ENCODE data around the gene SKIC8.

SKIC8 gene

GRCh38 chr15:78321786-78322185 is 22.4 kb upstream of the SKIC8 start:
- DNase-seq: no peak

DNA sequence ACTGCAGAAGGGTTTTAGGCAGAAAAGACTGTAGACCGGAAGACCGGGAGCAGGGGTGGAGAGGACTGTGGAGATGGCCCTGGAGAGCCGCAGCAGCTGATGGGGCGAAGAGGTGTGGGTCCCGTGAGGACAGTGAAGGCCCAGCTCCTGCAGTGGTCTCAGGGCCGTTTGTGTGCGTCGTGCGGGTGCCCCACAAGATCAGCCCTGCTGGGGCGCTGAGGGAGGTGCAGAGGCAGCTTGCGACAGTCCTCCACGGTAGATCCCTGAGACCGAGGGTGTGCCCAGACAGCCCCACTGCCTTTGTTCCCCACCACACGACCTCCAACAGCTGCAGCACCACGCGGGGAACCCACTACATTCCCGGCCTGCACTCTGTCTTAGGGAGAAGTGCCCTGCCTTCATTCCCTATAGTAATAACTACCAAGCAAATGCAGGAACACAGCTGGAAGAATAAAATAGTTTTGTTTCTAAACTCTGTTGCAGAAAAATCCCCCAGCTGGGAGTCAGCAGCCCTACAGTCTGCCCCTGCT is 21.7 kb upstream of the SKIC8 start:
- DNase-seq: no peak

DNA sequence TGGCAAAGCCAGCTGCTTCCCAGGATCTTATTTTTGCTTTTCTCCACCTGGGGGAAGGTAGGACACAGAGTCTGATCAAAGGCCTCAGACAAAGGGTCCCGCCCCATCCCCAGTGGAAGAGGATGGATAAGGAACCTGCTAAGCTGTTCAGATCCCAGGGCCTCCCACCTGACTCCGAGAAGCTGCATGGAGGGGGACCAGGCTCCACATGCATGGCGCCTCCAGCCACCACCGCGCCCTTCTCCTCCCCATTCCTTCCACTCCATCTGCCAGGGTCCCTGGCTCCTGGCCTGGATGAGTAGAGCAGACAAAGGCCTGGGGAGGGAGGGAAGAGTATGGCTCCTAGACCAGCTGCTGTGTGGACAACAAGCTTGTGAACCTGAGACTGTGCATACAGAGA is 20.8 kb upstream of the SKIC8 start:
- DNase-seq: no peak

- no peak for DNase-seq
These were observed 20.2 kb upstream of the SKIC8 start for GRCh38 chr15:78319588-78319987.

- DNase-seq: no peak
These were observed 17.9 kb upstream of the SKIC8 start for GRCh38 chr15:78317145-78317836.

- DNase-seq: no peak
These were observed 17.1 kb upstream of the SKIC8 start for GRCh38 chr15:78316283-78317083.

DNA sequence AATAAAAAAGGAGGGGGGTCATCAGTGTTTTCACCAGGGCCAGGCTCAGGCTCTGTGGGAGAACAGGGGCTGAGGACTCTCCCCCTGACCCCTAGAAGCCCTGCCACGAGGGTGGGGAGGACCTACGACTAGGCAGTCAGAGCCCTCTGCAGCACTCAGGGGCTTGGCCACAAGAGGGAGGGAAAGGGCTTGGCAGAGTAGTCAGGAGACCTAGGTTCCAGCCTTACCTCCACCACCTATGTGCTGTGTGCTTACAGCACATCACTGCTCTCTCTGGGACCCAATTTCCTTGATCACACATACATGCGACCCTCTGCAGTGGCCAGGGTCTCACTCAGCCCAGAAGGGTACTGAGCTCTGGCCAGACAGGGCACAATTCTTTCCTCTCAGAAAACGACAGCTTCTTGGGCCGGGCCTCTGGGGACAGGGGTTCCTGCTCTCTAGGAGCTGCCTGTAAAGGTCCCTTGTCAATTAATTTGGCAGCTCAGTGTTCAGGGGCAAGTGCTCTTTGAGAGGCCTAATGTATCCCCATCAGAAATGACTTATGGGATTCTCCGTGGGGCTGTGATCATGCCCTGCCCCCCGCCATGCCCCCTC is 16.4 kb upstream of the SKIC8 start:
- DNase-seq: no peak

- DNase-seq: no peak
These were observed 14.8 kb upstream of the SKIC8 start for GRCh38 chr15:78314181-78314581.

DNA sequence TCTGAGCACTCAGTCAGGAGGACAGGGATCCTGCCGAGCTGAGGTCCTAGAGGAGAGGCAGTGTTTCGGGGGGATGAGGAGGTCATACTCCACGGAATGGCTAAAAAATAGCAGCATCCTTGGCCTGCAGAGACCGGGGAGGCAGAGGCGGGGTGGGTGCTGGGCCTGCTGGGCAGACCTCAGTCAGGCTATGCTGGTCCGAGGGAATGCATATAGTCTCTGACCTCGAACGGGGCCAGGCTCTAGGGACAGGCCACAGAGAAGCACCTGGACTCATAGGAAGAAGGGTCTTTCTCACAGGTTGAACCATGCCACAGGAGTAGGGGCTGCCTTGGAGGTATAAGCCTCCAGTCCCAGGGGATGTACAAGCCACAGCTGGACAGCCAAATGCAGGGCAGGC is 14.0 kb upstream of the SKIC8 start:
- DNase-seq: no peak

GRCh38 chr15:78312957-78313356 is 13.5 kb upstream of the SKIC8 start:
- DNase-seq: no peak

- no peak for DNase-seq
These were observed 13.1 kb upstream of the SKIC8 start for GRCh38 chr15:78312536-78312935.

- no peak for DNase-seq
These were observed 11.9 kb upstream of the SKIC8 start for GRCh38 chr15:78311292-78311691.

GRCh38 chr15:78308422-78309032 is 9.1 kb upstream of the SKIC8 start:
- DNase-seq: peak; percentile 36 to 70

- no peak for DNase-seq
These were observed 8.6 kb upstream of the SKIC8 start for GRCh38 chr15:78307976-78308375.

DNA sequence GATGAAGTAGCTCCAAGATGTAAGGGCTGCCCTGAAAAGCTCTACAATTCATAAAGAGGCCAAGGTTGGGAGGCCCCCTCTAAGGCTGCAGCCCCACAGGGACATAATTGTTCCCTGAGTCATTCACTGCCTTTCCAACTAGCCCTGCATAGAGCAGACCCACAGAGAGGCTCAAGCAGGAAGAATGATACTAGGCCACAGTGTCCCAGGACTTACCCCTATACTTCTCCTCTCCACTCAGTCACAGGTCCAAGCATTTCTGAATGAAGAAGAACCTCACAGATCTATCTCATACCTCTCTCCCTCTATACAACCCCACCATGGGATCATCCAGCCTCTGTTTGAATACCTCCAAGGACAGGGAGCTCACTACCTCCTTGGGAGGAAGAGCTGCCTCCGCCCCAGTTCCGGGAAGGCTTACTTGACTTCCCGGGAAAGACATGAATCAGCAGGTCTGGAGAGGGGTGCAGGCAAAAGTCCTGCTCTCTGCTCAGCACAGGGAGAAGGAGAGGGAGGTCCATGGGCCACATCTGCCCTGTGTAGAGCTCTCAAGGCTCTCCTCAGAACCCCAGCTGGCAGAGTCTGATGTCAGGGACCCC is 6.9 kb upstream of the SKIC8 start:
- no peak for DNase-seq

DNA sequence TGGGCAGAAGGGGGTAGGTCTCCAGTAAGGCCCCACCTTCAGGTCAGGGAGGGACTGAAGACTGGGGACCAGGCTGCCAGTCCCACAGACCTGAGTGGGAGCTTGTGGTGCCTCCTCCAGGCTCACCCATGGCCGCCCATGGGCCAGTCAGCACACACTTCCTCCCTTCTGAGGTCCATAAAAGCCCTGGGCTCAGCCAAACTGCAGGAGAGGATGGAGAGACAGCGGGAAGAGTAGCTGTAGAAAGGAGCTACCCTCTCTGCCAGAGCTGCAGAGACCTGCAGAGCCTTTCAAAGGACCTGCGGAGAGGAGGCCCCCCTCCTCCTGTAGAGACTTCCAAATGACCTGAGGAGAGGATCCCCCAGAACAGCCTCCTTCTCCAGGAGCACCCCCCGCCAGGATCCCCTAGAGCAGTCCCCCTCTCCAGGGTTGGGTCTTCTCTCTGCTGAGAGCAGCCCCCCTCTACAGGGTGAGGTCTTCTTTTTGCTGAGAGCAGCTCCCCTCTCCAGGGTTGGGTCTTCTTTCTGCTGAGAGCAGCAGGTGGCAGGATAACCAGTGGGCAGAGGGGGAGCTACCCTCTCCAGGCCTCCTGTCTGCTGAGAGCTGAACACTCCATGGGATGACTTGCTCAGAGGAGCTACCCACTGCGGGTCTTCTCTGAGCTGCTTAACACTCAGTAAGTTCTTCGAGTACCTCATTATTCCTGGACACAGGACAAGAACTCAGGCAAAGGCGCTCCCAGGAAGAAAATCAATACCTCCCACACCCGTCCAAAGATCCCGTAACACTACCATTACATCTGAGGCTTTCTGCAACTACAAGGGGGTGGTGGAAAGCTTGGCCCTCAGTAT is 5.0 kb upstream of the SKIC8 start:
- no peak for DNase-seq

DNA sequence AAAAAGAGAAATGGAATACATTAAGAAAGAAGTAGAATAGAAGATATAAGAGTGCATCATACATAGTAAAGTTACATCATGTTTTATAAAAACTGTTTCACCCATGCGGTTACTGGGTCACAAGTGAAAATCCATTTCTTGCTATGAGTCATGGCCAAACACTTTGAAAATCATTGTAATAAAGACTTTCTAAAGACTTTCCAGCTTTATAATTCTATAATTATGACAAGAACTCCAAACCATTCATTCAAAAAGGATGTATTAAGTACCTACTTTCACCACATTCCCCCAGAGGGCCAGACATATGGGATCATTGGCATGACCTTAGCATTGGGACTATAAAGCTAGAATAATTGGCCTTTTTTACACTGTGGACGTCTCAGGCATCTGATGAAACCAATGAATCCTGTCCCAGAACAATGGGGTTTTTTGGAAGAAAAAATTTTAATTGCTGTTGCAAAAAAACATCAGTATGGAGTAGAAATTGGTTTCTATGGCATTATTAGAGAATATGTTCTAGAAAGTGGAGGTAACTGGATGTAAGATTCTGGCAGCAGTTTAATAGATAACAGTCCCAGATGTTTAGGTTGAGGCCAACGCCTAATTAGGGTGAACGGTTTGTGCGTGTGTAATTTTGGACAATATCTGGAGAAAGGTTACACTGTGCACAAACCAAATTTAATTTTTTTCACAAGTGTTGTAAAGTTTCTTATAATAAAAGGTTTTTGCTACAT is 3.3 kb upstream of the SKIC8 start:
- no peak for DNase-seq

DNA sequence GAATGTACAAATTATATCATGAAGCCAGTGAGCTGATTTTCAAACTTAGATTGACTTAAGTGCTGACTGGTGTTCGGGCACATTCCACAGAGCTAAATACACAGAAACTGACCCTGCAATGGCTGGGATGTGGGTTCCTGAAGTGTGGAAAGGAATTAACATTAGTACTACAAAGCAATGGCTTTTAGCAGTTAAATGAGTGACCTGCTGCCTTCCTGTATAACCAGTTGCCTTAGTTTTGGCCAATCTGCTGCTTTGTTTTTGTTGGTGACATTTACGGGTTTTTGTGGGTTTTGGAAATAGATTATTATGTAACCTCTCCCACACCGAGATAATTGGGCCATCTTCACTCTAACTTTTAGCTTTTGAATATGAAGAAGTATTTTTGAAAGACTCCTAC is 2.4 kb upstream of the SKIC8 start:
- no peak for DNase-seq

- no peak for DNase-seq
These were observed 1.9 kb upstream of the SKIC8 start for GRCh38 chr15:78301326-78301725.

GRCh38 chr15:78292219-78292618 is 7.2 kb downstream of the SKIC8 start:
- DNase-seq: no peak

DNA sequence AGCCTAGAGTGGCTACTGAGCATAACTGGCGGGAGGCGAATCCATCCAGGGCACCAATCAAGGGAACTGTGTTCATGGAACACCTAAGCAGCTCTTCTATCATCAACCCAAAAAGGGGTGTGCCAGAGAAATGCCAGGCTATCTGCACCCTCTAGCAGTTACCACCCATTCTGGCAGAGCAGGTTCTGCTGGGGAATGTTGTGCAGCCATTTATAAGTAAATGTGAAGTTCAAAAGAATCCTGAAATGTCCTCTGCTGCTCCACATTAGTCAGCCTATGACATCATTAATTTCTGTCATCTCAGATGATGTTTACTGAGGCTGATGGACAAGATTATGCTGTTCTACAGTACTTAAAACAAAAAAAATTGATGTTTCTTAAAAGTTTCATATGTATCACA is 7.7 kb downstream of the SKIC8 start:
- no peak for DNase-seq

All from stimulated activated CD4-positive, alpha-beta T cell treated with anti-CD3 and anti-CD28 coated beads, Interleukin-2, amount 100 ng/mL, for 24 hours (primary cell).